ENCODE data around the gene ADAMTS14. TPM values are rescaled to one million over a fixed set of nuclear protein-coding genes. Genes with fewer than 3 reads are reported as not detected.

ADAMTS14 gene
- polyA plus RNA-seq, 3 donors, result 0.05 TPM; not detected in 2

DNA sequence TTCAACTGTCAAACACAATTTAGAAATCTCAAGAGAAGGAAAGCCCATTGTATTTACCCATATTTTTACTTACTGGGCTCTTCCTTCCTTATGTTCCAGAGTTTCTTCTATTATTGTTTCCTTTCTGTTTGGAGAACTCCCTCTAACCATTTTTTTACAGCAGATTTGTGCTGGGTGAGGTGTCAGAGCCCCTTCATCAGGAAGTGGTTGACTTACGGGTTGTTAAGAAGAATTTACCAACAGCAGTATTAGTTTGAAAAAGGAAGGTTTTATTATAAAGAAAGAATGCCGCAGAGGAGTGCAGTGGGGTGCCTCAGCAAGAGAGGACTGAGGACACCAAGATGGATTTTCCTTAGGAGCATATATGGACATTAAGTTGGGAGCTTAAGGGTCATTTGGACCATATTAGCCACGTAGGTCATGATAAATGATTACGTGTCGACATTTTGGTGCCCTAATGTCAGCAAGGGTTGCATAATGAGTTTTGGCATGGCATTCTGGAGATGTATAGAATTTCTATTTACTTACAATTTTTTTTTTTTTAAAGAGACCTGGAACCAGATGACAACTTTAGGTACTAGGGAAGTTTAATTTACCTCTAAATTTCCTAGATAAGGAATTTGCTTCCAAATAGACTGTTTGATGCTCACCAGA, 119.2 kb downstream of the ADAMTS14 start:
- no peak overlapping the region for H3K27ac Mint-ChIP-seq
- WGBS (ENCODE audit: insufficient coverage), result 0% methylated on average over 2 of the region's 5 CpGs
- H2AFZ ChIP-seq (ENCODE audit: insufficient read depth, low read depth, low read length, poor library complexity, severe bottlenecking), result peak overlapping the region; percentile 6
- no peak overlapping the region for H3K4me3 ChIP-seq (replicated peaks in 1 of 3; ENCODE audit: low read depth in 2 of 3, low read length in 3 of 3)
- H3K9me3 Mint-ChIP-seq, result no peaks in the 10 kb centered on the region
- H3K27ac ChIP-seq (ENCODE audit: low read depth in 1 of 2, low read length in 2 of 2), result no peak overlapping the region
- no peaks in the 10 kb centered on the region for H3K79me2 ChIP-seq (ENCODE audit: insufficient read depth, low read length)
- H3K27me3 Mint-ChIP-seq (ENCODE audit: low read depth in 3 of 3), result peaks cover 0 to 5% (median 1%) of the 10 kb centered on the region in 3 donors
- TF ChIP-seq, protein P1, sequence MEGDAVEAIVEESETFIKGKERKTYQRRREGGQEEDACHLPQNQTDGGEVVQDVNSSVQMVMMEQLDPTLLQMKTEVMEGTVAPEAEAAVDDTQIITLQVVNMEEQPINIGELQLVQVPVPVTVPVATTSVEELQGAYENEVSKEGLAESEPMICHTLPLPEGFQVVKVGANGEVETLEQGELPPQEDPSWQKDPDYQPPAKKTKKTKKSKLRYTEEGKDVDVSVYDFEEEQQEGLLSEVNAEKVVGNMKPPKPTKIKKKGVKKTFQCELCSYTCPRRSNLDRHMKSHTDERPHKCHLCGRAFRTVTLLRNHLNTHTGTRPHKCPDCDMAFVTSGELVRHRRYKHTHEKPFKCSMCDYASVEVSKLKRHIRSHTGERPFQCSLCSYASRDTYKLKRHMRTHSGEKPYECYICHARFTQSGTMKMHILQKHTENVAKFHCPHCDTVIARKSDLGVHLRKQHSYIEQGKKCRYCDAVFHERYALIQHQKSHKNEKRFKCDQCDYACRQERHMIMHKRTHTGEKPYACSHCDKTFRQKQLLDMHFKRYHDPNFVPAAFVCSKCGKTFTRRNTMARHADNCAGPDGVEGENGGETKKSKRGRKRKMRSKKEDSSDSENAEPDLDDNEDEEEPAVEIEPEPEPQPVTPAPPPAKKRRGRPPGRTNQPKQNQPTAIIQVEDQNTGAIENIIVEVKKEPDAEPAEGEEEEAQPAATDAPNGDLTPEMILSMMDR (IDR thresholded peaks at IDR 0.05), result no peak
- H3K36me3 Mint-ChIP-seq, result no peaks in the 10 kb centered on the region
- no peaks in the 10 kb centered on the region for H3K4me1 ChIP-seq (ENCODE audit: control insufficient read depth in 1 of 2, insufficient read depth in 2 of 2, low read length in 2 of 2)
- no peak overlapping the region for H3K4me3 Mint-ChIP-seq
- no peaks in the 10 kb centered on the region for H3K9me3 ChIP-seq (replicated peaks in 1 of 2; ENCODE audit: control insufficient read depth in 1 of 2, insufficient read depth in 1 of 2, low read length in 2 of 2)
- DNase-seq, result no peak
- H3K36me3 ChIP-seq (replicated peaks in 1 of 2; ENCODE audit: control insufficient read depth in 1 of 2, insufficient read depth in 2 of 2, low read length in 2 of 2), result no peaks in the 10 kb centered on the region
- peaks cover 9% of the 10 kb centered on the region for H3K4me1 Mint-ChIP-seq
- H3K4me2 ChIP-seq (replicated peaks; ENCODE audit: extremely low read depth, low read length, poor library complexity, severe bottlenecking), result no peak overlapping the region
- no peaks in the 10 kb centered on the region for H3K27me3 ChIP-seq (ENCODE audit: control insufficient read depth in 2 of 2, insufficient read depth in 2 of 2, low read length in 2 of 2)
- H3K9ac ChIP-seq (ENCODE audit: insufficient read depth, low read length, poor library complexity, severe bottlenecking), result no peak overlapping the region
- no peaks in the 10 kb centered on the region for H4K20me1 ChIP-seq (ENCODE audit: insufficient read depth, low read length)
- intact Hi-C loops (cut with micrococcal nuclease), result no loop called here

DNA sequence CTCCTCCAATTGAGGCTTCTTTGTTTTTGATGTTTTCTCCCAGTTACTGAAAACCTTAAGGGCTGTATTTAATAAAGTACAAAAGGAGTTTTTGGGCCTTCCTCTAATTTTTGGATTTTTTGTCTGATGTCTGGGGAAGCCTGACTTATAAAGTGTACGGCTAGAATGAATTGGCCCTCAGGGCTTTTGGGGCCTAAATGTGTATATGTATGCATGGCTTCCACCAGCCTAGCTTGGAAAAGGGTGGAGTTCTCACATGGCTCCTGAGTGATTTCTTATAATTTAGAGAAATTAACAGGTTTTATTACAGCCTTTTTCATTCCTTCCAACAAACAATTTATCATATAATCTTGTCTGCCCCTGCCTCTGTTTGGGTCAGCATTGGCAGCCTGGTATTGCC, 123.3 kb downstream of the ADAMTS14 start:
- H3K4me3 Mint-ChIP-seq, result no peak overlapping the region
- Histone ChIP-seq H2AFZ (ENCODE audit: insufficient read depth, low read depth, low read length, poor library complexity, severe bottlenecking) (no peak overlapping the region), H3K9ac (ENCODE audit: insufficient read depth, low read length, poor library complexity, severe bottlenecking) (no peak overlapping the region), H3K27ac (ENCODE audit: low read depth in 1 of 2, low read length in 2 of 2) (no peak overlapping the region), H4K20me1 (ENCODE audit: insufficient read depth, low read length) (no peaks in the 10 kb centered on the region), H3K79me2 (ENCODE audit: insufficient read depth, low read length) (no peaks in the 10 kb centered on the region), H3K4me1 (ENCODE audit: control insufficient read depth in 1 of 2, insufficient read depth in 2 of 2, low read length in 2 of 2) (peaks cover 20% of the 10 kb centered on the region in 2 donors), H3K36me3 (replicated peaks in 1 of 2; ENCODE audit: control insufficient read depth in 1 of 2, insufficient read depth in 2 of 2, low read length in 2 of 2) (no peaks in the 10 kb centered on the region), H3K9me3 (replicated peaks in 1 of 2; ENCODE audit: control insufficient read depth in 1 of 2, insufficient read depth in 1 of 2, low read length in 2 of 2) (no peaks in the 10 kb centered on the region), H3K4me3 (replicated peaks in 1 of 3; ENCODE audit: low read depth in 2 of 3, low read length in 3 of 3) (no peak overlapping the region), H3K27me3 (ENCODE audit: control insufficient read depth in 2 of 2, insufficient read depth in 2 of 2, low read length in 2 of 2) (no peaks in the 10 kb centered on the region), H3K4me2 (replicated peaks; ENCODE audit: extremely low read depth, low read length, poor library complexity, severe bottlenecking) (no peak overlapping the region)
- peaks cover 0 to 6% (median 0%) of the 10 kb centered on the region in 3 donors for H3K27me3 Mint-ChIP-seq (ENCODE audit: low read depth in 3 of 3)
- H3K36me3 Mint-ChIP-seq, result no peaks in the 10 kb centered on the region
- no peak for DNase-seq
- H3K27ac Mint-ChIP-seq, result no peak overlapping the region
- WGBS (ENCODE audit: insufficient coverage), result 100% methylated on average over 1 of the region's 1 CpG
- TF ChIP-seq, protein P1 (IDR thresholded peaks at IDR 0.05), result no peak
- H3K4me1 Mint-ChIP-seq, result peaks cover 28% of the 10 kb centered on the region
- intact Hi-C loops (cut with micrococcal nuclease), result no loop called here
- peaks cover 0 to 2% (median under 1%) of the 10 kb centered on the region in 7 donors for H3K9me3 Mint-ChIP-seq
